Measurements from ENCODE around the gene TPRG1.
"Not testable (repeated sequence)": the region's sequence is repeated elsewhere in the genome, so short reads cannot be mapped to it uniquely, and the experiment has no call there.

The TPRG1 gene

GRCh38 chr3:189316296-189317019, 144.7 kb downstream of the TPRG1 start:
- no peak for DNase-seq (ENCODE audit: low spot score)

DNA sequence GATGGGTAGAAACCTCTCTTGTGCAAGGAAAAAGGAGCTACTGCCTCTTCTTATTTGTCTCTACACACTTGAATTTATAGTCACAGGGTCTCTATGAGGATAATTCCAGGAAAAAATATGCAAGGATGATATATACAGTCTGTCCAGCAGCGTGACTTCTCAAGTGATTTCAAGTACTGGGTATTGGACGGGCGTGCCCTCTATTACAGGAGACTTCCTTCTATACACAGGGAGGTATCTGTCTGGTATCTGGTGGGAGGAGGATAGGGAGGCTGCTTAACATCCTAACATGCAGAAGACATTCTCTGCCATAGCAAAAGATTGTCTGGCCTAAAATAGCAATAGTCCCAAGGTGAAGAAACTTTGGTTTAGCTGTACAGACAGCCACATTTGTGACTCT, 146.1 kb downstream of the TPRG1 start:
- DNase-seq (ENCODE audit: low spot score) = no peak

- DNase-seq (ENCODE audit: low spot score) = no peak
Measured at GRCh38 chr3:189320511-189320910, 148.7 kb downstream of the TPRG1 start.

DNA sequence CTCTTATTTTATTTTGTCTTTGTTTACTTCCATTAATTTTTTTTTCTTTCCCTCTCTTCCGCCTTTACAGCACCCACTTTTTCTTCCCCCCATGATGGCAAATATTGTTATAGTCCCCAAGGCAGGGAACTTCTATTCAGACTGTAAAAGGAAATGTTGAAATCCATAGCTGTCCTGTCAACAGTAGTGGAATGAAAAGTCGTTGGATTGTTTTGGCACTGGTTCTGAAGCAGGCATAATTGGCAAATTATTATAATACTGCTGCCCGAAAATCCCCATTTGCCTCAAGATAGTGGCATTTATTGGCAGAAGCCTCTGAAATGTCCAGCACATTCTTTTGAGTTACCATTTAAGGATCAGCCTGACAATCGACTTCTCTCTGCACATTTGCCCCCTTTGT, 150.6 kb downstream of the TPRG1 start:
- DNase-seq (ENCODE audit: low spot score) = no peak

- DNase-seq (ENCODE audit: low spot score) = no peak
Measured at GRCh38 chr3:189324538-189325138, 152.9 kb downstream of the TPRG1 start.

DNA sequence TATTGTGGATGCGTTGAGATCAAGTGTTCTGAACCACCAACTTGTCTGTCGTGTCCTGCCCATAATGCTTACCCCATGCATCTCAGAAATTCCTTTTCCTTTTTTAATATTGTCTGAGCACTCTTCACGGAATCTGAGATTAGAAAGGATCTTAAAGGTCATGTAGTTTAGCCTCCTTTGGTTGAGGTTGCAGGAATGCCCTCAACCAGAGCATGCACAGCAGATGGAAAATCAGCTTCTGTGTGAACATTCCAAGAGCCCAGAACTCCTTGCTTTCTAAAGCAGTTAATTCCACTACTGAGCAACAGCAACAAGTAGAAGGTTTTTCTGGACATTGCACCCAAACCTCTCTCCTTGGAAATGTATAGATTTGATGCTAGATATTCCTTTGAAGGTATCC, 153.7 kb downstream of the TPRG1 start:
- DNase-seq (ENCODE audit: low spot score) = no peak

DNA sequence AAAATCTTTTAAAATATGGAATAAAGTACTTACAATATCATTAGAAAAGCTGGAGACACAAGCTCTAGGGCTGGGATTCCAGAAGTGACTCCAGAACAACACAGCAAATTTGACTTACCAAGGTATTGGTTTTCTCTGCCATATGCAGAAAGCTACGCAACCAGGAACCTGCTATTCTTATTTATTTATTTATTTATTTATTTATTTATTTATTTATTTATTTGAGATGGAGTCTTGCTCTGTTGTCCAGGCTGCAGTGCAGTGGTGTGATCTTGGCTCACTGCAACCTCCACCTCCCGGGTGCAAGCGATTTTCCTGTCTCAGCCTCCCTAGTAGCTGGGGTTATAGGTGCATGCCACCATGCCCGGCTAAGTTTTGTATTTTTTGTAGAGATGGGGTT, 157.9 kb downstream of the TPRG1 start:
- not testable (repeated sequence) for DNase-seq (ENCODE audit: low spot score)

DNA sequence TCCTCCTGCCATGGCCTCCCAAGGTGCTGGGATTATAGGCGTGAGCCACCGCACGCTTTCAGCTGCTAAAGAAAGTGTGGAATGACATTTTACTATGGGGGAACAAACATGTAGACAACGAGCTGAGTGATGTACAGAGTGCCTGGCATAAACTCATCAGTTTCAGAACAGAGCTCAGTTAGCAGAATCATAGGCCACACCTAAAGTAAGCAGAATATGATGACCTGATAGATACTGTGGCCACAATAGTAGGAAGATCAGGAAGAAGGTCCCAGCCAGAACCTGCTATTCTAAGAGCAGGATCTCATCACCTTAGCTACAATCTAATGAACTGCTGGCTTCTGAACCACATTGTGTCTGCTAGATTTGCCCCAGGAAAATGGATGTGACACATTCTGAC, 158.3 kb downstream of the TPRG1 start:
- DNase-seq (ENCODE audit: low spot score) = no peak

GRCh38 chr3:189331002-189331418, 159.2 kb downstream of the TPRG1 start:
- DNase-seq (ENCODE audit: low spot score) = no peak

DNA sequence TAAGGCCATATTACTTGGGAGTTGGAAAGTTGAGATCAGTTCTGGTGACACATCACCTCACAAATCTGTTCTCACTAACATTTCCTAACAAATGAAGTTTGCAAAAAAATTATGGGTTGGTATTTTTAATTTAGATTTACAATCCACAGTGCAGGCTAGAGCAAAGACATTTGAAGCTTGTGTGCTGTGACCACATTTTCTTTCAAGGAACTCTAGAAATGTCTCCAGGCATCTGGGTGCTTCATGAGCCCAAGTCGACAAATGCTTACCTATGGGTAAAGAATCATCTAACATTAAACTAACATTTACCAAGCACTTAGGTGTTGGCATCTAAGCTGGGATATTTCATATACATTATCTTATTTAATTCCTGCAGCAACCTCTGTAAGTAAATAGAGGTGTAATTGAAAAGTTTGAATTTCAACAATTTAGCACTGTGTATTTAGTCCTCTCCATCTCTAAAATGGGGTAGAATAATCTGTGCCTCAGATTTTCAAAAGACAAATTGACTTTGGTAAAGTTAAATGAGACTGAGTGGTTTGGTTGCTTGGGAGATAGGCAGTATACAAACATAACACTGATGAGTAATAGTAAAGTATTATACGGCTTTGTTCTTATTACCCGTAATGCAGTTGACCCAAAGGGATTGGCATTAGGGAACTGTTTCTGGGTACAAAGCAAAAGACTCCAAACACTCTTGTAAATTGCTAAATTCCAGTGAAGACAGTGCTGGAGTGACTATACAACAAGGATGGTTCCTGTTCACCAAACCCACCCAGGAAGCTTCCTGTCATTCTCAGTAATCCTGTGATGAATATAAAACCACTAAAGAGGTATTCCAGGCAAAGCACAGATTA, 162.5 kb downstream of the TPRG1 start:
- no peak for DNase-seq (ENCODE audit: low spot score)

- no peak for DNase-seq (ENCODE audit: low spot score)
Measured at GRCh38 chr3:189337673-189338091, 165.9 kb downstream of the TPRG1 start.

- DNase-seq (ENCODE audit: low spot score) = no peak
Measured at GRCh38 chr3:189338366-189338765, 166.6 kb downstream of the TPRG1 start.

GRCh38 chr3:189339996-189340395, 168.2 kb downstream of the TPRG1 start:
- no peak for DNase-seq (ENCODE audit: low spot score)

DNA sequence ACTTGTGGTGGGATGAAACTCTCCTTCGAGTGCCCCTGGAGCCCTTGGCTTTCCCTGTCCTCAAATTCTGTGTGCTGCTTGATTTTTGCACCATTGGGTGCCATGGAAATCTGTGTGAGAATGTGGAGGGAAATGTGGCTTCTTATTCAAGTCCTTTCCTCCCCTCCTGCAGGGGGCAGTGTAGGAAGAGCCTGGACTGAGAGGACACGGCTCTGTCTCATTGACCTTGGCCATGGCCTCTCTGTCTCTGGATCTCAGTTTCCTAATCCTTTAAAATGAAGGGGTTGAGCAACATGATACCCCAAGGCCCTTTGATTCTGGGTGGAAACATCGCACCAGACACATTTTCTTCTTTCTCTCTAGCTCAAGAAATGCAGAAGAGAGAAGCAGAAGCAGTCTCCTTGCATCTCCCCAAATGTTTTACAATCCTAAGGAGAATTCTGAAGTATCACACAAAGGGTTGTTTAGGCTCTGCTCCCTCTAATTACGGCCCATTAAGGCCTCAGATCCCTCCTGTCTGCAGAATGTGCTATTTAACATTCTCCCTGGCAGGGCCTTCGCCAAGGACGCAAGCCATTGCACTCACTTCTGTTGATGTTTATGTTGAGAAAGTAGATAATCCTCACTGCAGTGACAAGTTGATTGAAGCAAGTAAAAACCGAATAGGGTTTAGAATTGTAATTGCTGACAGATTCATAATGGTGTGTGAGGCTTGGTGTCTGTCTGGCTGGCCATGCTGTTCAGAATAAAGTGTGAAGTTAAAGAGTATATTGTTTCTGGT, 169.1 kb downstream of the TPRG1 start:
- no peak for DNase-seq (ENCODE audit: low spot score)

DNA sequence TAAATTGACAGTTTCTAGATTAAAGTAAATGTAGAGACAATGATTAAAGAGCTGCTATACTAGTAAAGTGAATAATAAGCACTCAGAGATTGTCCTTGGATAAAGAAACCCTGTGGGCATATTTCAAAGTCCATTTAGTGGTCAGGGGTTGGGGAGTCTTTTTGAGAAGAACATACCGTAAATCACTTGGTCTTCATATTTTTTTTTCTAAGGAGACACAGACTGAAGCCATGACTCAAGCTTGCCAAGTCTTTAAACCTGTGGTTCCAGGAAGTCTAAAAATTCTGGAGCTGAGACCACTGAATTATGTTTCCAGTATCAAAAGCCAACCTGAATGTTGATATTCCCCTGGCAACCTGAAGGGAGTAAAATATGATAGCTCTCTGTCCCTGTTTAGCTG, 171.0 kb downstream of the TPRG1 start:
- no peak for DNase-seq (ENCODE audit: low spot score)

- no peak for DNase-seq (ENCODE audit: low spot score)
Measured at GRCh38 chr3:189344996-189345395, 173.2 kb downstream of the TPRG1 start.

GRCh38 chr3:189349772-189350171, 178.0 kb downstream of the TPRG1 start:
- DNase-seq (ENCODE audit: low spot score) = no peak

- no peak for DNase-seq (ENCODE audit: low spot score)
Measured at GRCh38 chr3:189353318-189353965, 181.7 kb downstream of the TPRG1 start.

DNA sequence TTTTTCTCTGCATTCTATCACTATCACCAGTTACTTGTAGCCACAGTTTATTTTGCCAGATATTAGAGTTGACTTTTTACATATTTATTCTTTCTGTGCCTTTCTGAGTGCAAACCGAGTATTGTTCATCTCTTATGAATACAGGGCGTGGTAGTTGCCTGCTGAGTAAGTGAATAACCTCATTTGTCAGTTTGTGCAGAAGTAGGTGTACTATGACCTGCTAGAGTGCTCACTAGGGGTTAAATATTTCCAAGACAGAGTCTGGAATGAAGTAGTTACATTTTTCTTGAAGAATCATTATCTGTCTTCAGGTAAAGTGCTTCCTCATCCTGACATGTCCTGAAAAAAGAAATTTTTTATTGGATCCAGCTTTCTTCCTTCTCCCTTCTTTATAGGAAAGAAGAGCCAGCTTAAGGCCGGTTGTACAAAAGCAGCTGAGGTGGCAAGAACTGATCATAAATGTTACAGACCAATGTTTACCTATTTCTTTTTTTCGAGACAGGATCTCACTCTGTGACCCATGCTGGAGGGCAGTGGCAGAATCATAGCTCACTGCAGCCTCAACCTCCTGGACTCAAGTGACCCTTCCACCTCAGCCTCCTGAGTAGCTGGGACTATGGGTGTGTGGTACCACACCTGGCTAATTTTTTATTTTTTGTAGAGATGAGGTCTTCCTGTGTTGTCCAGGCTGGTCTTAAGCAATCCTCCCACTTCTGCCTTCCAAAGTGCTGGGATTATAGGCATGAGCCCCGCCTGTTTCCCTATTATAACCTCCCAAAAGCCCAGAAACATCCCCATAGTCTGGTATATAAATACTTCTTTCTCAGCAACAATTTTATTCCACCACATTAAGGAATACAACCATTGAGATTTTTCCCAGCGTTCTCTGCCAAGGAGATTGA, 182.5 kb downstream of the TPRG1 start:
- no peak for DNase-seq (ENCODE audit: low spot score)

DNA sequence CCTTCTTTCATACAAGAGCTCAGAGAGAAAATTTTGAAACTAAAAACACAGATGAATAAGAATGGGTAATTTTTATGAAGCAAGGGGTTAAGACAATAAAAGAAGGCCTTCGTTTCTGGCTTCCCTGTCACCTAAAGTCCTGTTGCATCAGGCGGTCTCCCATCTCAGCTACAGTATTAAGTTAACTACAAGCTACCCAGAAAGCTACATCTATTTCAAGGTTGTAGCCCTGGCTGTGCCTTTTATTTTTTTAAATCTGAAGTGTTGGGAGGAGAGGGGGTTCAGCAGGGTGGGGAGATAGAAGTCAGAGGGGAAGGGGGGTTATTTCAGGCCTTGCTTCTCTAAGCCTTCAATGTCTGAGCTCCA, 183.3 kb downstream of the TPRG1 start:
- DNase-seq (ENCODE audit: low spot score) = no peak

Measured in hematopoietic multipotent progenitor cell treated with erythropoietin and hydrocortisone succinate and interleukin-3 and kit ligand, for 15 days (in vitro differentiated cells).